Type B pancreatic cell (in vitro differentiated cells): ENCODE results near the gene FGF14. TPM values are rescaled to one million over a fixed set of nuclear protein-coding genes. Genes with fewer than 3 reads are reported as not detected.
A peak's percentile ranks its signal among the peaks of the same experiment; 100 is the strongest.

Source experiments
- DNase-seq: peaks from one replicate; pipeline ENCODE4 v3.0.0; 2021; ENCODE audit warnings: mixed read lengths; ENCODE audit not compliant: unreplicated experiment; ENCODE audit errors: extremely low spot score
- H3K27ac Mint-ChIP-seq: 2 replicates; pipeline ENCODE4 v1.8.0; 2021; ENCODE audit warnings: mild to moderate bottlenecking, mixed read lengths
- H3K27me3 Mint-ChIP-seq: 2 replicates; pipeline ENCODE4 v1.8.0; 2021; ENCODE audit warnings: mixed read lengths
- H3K36me3 Mint-ChIP-seq: 2 replicates; pipeline ENCODE4 v1.8.0; 2021; ENCODE audit warnings: mixed read lengths
- H3K4me1 Mint-ChIP-seq: one replicate; pipeline ENCODE4 v1.8.0; 2021; ENCODE audit warnings: mixed read lengths; ENCODE audit not compliant: unreplicated experiment
- H3K4me3 Mint-ChIP-seq: 2 replicates; pipeline ENCODE4 v1.8.0; 2021; ENCODE audit warnings: mild to moderate bottlenecking, mixed read lengths
- H3K9me3 Mint-ChIP-seq: 2 replicates; pipeline ENCODE4 v1.8.0; 2021; ENCODE audit warnings: mixed read lengths
- CTCF ChIP-seq: fragments of 200-600 bp; sonication (generic); conservative IDR thresholded peaks from 2 replicates; pipeline ENCODE4 v1.5.0; 2021; ENCODE audit warnings: antibody characterized with exemption, mild to moderate bottlenecking
- total RNA-seq: library from RNA; stranded (reverse); gene quantifications from 2 replicates; pipeline ENCODE4 v1.2.1, GENCODE V29; 2021; ENCODE audit warnings: low replicate concordance

FGF14 gene
- total RNA-seq, 1 donor from 2014 or later, result 4.2 TPM

GRCh38 chr13:102405499-102406100, 3.8 kb upstream of the FGF14 start:
- no peak for DNase-seq
- no peak for TF ChIP-seq CTCF
- Mint-ChIP-seq H3K4me1 (peaks cover 5% of the 10 kb centered on the region), H3K4me3 (no peak overlapping the region), H3K27me3 (peaks cover 73% of the 10 kb centered on the region), H3K36me3 (no peaks in the 10 kb centered on the region), H3K27ac (no peak overlapping the region), H3K9me3 (no peaks in the 10 kb centered on the region)

GRCh38 chr13:102402290-102402689, 442 bp upstream of the FGF14 start:
- no peak for DNase-seq
- TF ChIP-seq CTCF, result peak; percentile 17
- H3K9me3 Mint-ChIP-seq, result no peaks in the 10 kb centered on the region
- H3K4me3 Mint-ChIP-seq, result peak overlapping the region; percentile 81
- H3K36me3 Mint-ChIP-seq, result no peaks in the 10 kb centered on the region
- H3K27me3 Mint-ChIP-seq, result peaks cover 90% of the 10 kb centered on the region
- peaks cover 9% of the 10 kb centered on the region for H3K4me1 Mint-ChIP-seq
- no peak overlapping the region for H3K27ac Mint-ChIP-seq

- H3K27me3 Mint-ChIP-seq, result peaks cover 94% of the 10 kb centered on the region
- H3K36me3 Mint-ChIP-seq, result no peaks in the 10 kb centered on the region
- peaks cover 9% of the 10 kb centered on the region for H3K4me1 Mint-ChIP-seq
- H3K4me3 Mint-ChIP-seq, result peak overlapping the region; percentile 81
- no peak for DNase-seq
- TF ChIP-seq CTCF, result no peak
- H3K27ac Mint-ChIP-seq, result no peak overlapping the region
- no peaks in the 10 kb centered on the region for H3K9me3 Mint-ChIP-seq
These were observed 583 bp downstream of the FGF14 start for GRCh38 chr13:102401265-102401664.

- peaks cover 97% of the 10 kb centered on the region for H3K27me3 Mint-ChIP-seq
- H3K9me3 Mint-ChIP-seq, result no peaks in the 10 kb centered on the region
- DNase-seq, result no peak
- H3K36me3 Mint-ChIP-seq, result no peaks in the 10 kb centered on the region
- H3K4me3 Mint-ChIP-seq, result peak overlapping the region; percentile 81
- H3K4me1 Mint-ChIP-seq, result peaks cover 9% of the 10 kb centered on the region
- no peak overlapping the region for H3K27ac Mint-ChIP-seq
- TF ChIP-seq CTCF, result no peak
These were observed 1.1 kb downstream of the FGF14 start for GRCh38 chr13:102400675-102401145.

GRCh38 chr13:102399791-102400674, 1.8 kb downstream of the FGF14 start:
- H3K9me3 Mint-ChIP-seq, result no peaks in the 10 kb centered on the region
- DNase-seq, result no peak
- H3K27me3 Mint-ChIP-seq, result peaks cover 95% of the 10 kb centered on the region
- H3K4me3 Mint-ChIP-seq, result peak overlapping the region; percentile 81
- no peak overlapping the region for H3K27ac Mint-ChIP-seq
- H3K36me3 Mint-ChIP-seq, result no peaks in the 10 kb centered on the region
- TF ChIP-seq CTCF, result no peak
- peaks cover 9% of the 10 kb centered on the region for H3K4me1 Mint-ChIP-seq
